Measurements from ENCODE around the gene PDE4D. TPM values are rescaled to one million over a fixed set of nuclear protein-coding genes. Genes with fewer than 3 reads are reported as not detected.

The PDE4D gene
- total RNA-seq, 1 experiment from 2014 or later = 6.5 TPM

DNA sequence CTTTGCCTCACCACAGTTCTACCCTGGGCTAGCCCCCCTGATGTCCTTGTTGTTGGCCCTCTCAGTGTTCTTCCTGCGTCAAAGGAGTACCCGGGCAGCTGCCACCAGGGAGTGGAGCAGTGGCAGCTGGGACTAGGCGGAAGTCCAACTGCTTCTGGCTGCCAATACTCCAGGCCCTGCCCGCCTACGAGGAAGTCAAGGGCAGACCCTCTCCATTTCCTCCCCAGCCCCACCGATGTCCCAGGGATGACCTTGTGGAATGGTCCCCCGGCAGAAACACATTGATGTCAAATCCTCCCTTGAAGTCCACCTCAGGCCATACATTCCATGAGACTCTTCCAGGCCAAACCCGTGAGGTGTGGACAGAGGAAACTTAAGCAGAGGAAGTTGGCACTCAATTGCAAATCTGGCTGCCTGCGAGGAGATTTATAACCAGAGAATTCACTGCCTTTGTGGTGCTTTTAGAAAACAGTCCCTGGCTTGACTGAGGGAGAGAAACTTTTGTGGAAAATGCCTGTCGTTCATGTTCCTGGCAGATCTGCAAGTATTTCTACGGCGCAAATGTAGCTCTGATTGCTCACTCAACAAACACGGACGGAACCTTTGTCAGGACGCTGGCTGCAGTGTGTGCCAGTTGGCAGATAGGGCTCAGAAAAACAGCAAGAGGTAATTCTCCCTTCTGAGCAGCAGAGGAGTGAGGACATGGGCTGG lies 970.9 kb downstream of the PDE4D start:
- intact Hi-C loops (cut with micrococcal nuclease; ENCODE audit: unreplicated experiment) = no loop called here
- Histone ChIP-seq H3K4me3 (ENCODE audit: low read depth, low read length, poor library complexity, severe bottlenecking) (no peak overlapping the region), H3K27ac (ENCODE audit: low read depth, low read length, poor library complexity, severe bottlenecking) (no peak overlapping the region), H3K4me1 (ENCODE audit: insufficient read depth, low read length, poor library complexity, severe bottlenecking) (no peaks in the 10 kb centered on the region), H3K27me3 (replicated peaks; ENCODE audit: insufficient read depth, low read depth, low read length, poor library complexity) (no peaks in the 10 kb centered on the region), H3K9me3 (ENCODE audit: low read depth, low read length, poor library complexity, severe bottlenecking) (no peaks in the 10 kb centered on the region), H3K36me3 (ENCODE audit: insufficient read depth, low read length, poor library complexity, severe bottlenecking) (no peaks in the 10 kb centered on the region)
- no peak for DNase-seq (ENCODE audit: low spot score)
- CTCF ChIA-PET = no interaction called here
- POLR2A ChIA-PET (ENCODE audit: low non-redundant PET) = no interaction called here
- TF ChIP-seq, protein P1, sequence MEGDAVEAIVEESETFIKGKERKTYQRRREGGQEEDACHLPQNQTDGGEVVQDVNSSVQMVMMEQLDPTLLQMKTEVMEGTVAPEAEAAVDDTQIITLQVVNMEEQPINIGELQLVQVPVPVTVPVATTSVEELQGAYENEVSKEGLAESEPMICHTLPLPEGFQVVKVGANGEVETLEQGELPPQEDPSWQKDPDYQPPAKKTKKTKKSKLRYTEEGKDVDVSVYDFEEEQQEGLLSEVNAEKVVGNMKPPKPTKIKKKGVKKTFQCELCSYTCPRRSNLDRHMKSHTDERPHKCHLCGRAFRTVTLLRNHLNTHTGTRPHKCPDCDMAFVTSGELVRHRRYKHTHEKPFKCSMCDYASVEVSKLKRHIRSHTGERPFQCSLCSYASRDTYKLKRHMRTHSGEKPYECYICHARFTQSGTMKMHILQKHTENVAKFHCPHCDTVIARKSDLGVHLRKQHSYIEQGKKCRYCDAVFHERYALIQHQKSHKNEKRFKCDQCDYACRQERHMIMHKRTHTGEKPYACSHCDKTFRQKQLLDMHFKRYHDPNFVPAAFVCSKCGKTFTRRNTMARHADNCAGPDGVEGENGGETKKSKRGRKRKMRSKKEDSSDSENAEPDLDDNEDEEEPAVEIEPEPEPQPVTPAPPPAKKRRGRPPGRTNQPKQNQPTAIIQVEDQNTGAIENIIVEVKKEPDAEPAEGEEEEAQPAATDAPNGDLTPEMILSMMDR (conservative IDR thresholded peaks at IDR 0.05; ENCODE audit: low read depth, low read length) = no peak
- no TSS peak for BruUV-seq (replicated peaks)

DNA sequence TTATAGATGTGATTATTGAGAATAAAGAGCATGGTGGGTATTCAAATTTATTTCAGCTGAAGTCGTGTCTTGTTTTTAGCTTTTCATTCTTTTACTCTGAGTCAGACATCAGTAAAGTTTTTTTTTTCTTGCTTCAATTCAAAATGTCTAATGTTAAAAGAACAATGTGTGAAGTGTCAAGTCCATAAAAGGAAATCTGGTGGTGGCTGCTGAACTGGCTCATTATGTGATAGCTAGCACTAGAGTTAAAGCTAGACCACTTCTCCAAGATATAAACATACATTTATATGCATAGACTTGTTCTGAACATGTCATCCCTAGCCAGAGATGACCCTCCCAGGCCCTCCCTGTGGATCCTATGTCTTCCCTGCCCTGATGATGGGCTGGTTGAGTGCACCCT lies 972.4 kb downstream of the PDE4D start:
- POLR2A ChIA-PET (ENCODE audit: low non-redundant PET) = no interaction called here
- no peak for DNase-seq (ENCODE audit: low spot score)
- Histone ChIP-seq H3K9me3 (ENCODE audit: low read depth, low read length, poor library complexity, severe bottlenecking) (no peaks in the 10 kb centered on the region), H3K4me1 (ENCODE audit: insufficient read depth, low read length, poor library complexity, severe bottlenecking) (no peaks in the 10 kb centered on the region), H3K4me3 (ENCODE audit: low read depth, low read length, poor library complexity, severe bottlenecking) (no peak overlapping the region), H3K27ac (ENCODE audit: low read depth, low read length, poor library complexity, severe bottlenecking) (no peak overlapping the region), H3K27me3 (replicated peaks; ENCODE audit: insufficient read depth, low read depth, low read length, poor library complexity) (no peaks in the 10 kb centered on the region), H3K36me3 (ENCODE audit: insufficient read depth, low read length, poor library complexity, severe bottlenecking) (no peaks in the 10 kb centered on the region)
- CTCF ChIA-PET = no interaction called here
- no TSS peak for BruUV-seq (replicated peaks)
- intact Hi-C loops (cut with micrococcal nuclease; ENCODE audit: unreplicated experiment) = no loop called here
- TF ChIP-seq, protein P1 (conservative IDR thresholded peaks at IDR 0.05; ENCODE audit: low read depth, low read length) = no peak
- TF ChIP-seq EZH2 (IDR thresholded peaks at IDR 0.05; ENCODE audit: borderline replicate concordance, low read depth, low read length, poor library complexity, severe bottlenecking) = no peak

DNA sequence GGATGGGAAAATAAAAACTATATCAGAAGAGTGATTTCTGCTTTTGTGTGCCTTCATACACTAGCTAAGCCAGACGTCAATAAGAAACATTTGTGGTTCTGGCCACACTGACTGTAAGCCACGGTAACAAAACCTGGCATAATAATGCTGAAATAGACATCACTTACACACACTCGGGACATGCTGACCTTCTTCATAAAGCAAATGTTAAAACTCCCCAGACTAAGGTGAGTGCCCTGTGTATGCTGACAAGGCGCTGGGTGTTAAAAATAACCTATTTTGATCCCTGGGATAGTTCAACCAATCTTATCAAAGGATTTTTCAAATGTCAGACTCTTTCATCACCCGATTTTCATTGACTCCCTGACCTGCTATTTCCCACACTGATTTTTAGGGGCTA lies 973.7 kb downstream of the PDE4D start:
- TF ChIP-seq, protein P1 (conservative IDR thresholded peaks at IDR 0.05; ENCODE audit: low read depth, low read length) = no peak
- TF ChIP-seq EZH2 (IDR thresholded peaks at IDR 0.05; ENCODE audit: borderline replicate concordance, low read depth, low read length, poor library complexity, severe bottlenecking) = no peak
- H3K36me3 ChIP-seq (ENCODE audit: insufficient read depth, low read length, poor library complexity, severe bottlenecking) = no peaks in the 10 kb centered on the region
- CTCF ChIA-PET = no interaction called here
- no peaks in the 10 kb centered on the region for H3K27me3 ChIP-seq (replicated peaks; ENCODE audit: insufficient read depth, low read depth, low read length, poor library complexity)
- H3K9me3 ChIP-seq (ENCODE audit: low read depth, low read length, poor library complexity, severe bottlenecking) = no peaks in the 10 kb centered on the region
- POLR2A ChIA-PET (ENCODE audit: low non-redundant PET) = no interaction called here
- H3K27ac ChIP-seq (ENCODE audit: low read depth, low read length, poor library complexity, severe bottlenecking) = no peak overlapping the region
- H3K4me3 ChIP-seq (ENCODE audit: low read depth, low read length, poor library complexity, severe bottlenecking) = no peak overlapping the region
- no TSS peak for BruUV-seq (replicated peaks)
- no peaks in the 10 kb centered on the region for H3K4me1 ChIP-seq (ENCODE audit: insufficient read depth, low read length, poor library complexity, severe bottlenecking)
- intact Hi-C loops (cut with micrococcal nuclease; ENCODE audit: unreplicated experiment) = no loop called here
- DNase-seq (ENCODE audit: low spot score) = no peak

Small RNAs within 50 kb of the gene (microRNA-seq; reads per million reads assigned to microRNA genes)
- gene MIR582 = not detected
